ENCODE data around the gene CERS6.

CERS6 gene

DNA sequence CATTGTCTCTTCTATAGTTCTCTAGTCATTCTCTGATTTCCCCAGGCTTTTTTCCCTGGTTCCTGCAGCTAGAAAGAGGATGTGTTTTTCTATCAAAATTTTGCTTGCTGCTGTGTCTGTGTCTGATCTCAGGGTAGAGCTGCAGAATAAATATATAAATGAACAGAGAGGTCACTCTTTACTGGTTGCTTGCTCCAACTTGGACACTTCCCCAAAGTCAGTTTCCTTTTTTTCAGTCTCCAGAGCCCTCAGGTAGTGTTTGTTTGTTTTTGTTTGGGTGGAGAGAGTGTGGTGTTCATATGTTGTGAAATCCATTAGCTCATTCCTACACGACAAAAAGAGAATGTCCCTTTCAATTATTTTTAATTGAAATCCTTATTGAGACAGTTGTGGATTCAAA, 85.8 kb downstream of the CERS6 start:
- no peak overlapping the region for H3K4me3 ChIP-seq (ENCODE audit: low read length)
- H3K9me3 ChIP-seq (ENCODE audit: control insufficient read depth, low read length), result peaks cover 10% of the 10 kb centered on the region
- H3K27me3 ChIP-seq (replicated peaks; ENCODE audit: control insufficient read depth, insufficient read depth, low read length), result no peaks in the 10 kb centered on the region
- H3K36me3 ChIP-seq (ENCODE audit: control insufficient read depth, insufficient read depth, low read length, severe bottlenecking), result no peaks in the 10 kb centered on the region
- no peak for DNase-seq (ENCODE audit: low read depth)
- no peak overlapping the region for H3K9ac ChIP-seq (ENCODE audit: low read length)
- peaks cover 16% of the 10 kb centered on the region for H3K4me1 ChIP-seq (ENCODE audit: control insufficient read depth, insufficient read depth, low read length)

DNA sequence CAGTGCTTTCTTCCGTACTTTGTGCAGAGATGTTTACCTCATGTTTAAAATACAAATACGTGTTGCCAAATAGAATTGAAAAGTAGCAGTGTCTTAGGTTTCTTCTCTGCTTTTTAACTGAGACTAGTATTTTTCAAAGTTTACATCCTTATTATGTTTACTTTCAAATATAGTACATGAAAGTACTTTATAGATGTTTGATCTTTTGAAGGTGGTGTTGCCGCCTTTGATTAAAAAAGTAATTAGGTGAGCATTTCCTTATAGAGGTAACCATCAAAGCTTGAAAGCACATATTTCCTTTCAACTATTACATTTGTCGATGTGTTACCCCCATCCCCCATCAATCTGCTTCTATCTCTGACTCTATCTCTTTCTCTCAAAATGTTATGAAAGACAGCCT, 87.0 kb downstream of the CERS6 start:
- Histone ChIP-seq H3K9ac (ENCODE audit: low read length) (no peak overlapping the region), H3K9me3 (ENCODE audit: control insufficient read depth, low read length) (peaks cover 10% of the 10 kb centered on the region), H3K27me3 (replicated peaks; ENCODE audit: control insufficient read depth, insufficient read depth, low read length) (no peaks in the 10 kb centered on the region), H3K4me3 (ENCODE audit: low read length) (no peak overlapping the region), H3K4me1 (ENCODE audit: control insufficient read depth, insufficient read depth, low read length) (peaks cover 11% of the 10 kb centered on the region), H3K36me3 (ENCODE audit: control insufficient read depth, insufficient read depth, low read length, severe bottlenecking) (peaks cover 4% of the 10 kb centered on the region)
- DNase-seq (ENCODE audit: low read depth), result no peak

DNA sequence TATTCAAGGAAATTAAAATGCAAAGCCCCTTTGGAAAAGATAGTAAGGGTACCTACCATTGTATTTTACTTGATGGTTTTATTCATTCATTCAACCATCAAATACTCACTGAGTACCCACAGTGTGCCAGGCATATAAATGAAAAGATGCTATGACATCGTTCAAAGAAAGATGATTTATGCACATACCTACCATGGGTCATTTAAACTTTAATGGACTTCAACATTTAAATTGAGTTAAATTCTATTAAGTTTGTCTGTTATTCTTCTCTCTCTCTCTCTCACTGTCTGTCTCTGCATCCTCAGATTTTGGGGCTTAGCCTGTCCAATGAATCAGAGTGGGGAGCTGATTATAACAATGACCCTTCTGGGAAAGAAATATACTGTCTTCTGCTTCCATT, 87.9 kb downstream of the CERS6 start:
- no peak for DNase-seq (ENCODE audit: low read depth)
- Histone ChIP-seq H3K27me3 (replicated peaks; ENCODE audit: control insufficient read depth, insufficient read depth, low read length) (no peaks in the 10 kb centered on the region), H3K9ac (ENCODE audit: low read length) (no peak overlapping the region), H3K4me1 (ENCODE audit: control insufficient read depth, insufficient read depth, low read length) (peaks cover 8% of the 10 kb centered on the region), H3K36me3 (ENCODE audit: control insufficient read depth, insufficient read depth, low read length, severe bottlenecking) (peaks cover 4% of the 10 kb centered on the region), H3K4me3 (ENCODE audit: low read length) (no peak overlapping the region), H3K9me3 (ENCODE audit: control insufficient read depth, low read length) (peaks cover 10% of the 10 kb centered on the region)

DNA sequence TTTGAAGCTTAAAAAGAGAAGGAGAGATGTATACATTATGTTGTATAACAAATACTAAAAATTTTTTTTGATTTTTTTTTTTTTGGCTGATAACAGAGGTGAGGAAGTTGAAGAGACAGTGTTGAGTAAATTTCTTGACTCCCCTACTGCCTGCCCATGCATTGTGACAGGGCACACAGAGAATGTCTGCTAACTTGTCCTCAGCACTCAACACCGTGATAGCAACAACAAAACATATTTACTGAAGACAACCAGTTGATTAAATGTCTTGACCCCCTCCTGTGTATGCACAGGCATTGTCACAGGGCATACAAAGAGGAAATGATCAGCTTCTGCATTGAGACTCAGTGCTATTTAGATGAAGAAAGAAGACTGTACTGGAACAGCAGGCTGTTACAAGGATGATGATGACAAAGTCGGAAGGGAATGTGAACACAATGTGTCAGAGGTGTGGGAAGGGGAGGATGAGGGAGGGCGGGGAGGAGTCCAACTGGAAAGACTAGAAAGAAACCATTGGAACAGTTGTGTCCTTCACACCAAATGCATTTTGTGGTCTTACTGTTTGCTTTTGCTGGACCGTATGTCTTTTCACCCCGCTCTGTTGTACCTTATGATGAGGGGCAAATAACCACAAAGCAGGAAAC, 89.5 kb downstream of the CERS6 start:
- Histone ChIP-seq H3K4me3 (ENCODE audit: low read length) (no peak overlapping the region), H3K4me1 (ENCODE audit: control insufficient read depth, insufficient read depth, low read length) (peaks cover 8% of the 10 kb centered on the region), H3K27me3 (replicated peaks; ENCODE audit: control insufficient read depth, insufficient read depth, low read length) (no peaks in the 10 kb centered on the region), H3K36me3 (ENCODE audit: control insufficient read depth, insufficient read depth, low read length, severe bottlenecking) (peaks cover 4% of the 10 kb centered on the region), H3K9me3 (ENCODE audit: control insufficient read depth, low read length) (no peaks in the 10 kb centered on the region), H3K9ac (ENCODE audit: low read length) (no peak overlapping the region)
- peak; percentile 75 for DNase-seq (ENCODE audit: low read depth)

DNA sequence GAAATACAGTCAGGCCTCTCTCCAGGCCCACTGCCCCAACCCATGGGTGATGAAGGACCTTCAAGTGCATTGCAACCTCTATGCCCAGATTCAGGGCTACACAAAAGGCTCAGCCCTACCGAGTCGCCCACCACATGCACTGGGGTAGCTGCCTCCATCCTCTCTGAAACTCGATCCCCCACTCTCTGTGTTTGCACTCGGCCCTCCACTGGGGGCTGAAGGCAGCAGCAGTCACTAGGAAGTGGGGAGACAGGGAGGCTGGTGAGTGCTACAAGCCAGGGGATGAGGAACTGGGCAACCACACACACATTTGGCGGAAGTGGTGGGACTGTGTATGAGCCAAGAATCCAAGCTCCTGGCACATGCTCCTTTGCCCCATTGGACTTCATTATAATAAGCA, 94.6 kb downstream of the CERS6 start:
- H3K4me1 ChIP-seq (ENCODE audit: control insufficient read depth, insufficient read depth, low read length), result peaks cover 5% of the 10 kb centered on the region
- no peaks in the 10 kb centered on the region for H3K27me3 ChIP-seq (replicated peaks; ENCODE audit: control insufficient read depth, insufficient read depth, low read length)
- no peak overlapping the region for H3K9ac ChIP-seq (ENCODE audit: low read length)
- peaks cover 4% of the 10 kb centered on the region for H3K36me3 ChIP-seq (ENCODE audit: control insufficient read depth, insufficient read depth, low read length, severe bottlenecking)
- DNase-seq (ENCODE audit: low read depth), result no peak
- no peaks in the 10 kb centered on the region for H3K9me3 ChIP-seq (ENCODE audit: control insufficient read depth, low read length)
- H3K4me3 ChIP-seq (ENCODE audit: low read length), result no peak overlapping the region

DNA sequence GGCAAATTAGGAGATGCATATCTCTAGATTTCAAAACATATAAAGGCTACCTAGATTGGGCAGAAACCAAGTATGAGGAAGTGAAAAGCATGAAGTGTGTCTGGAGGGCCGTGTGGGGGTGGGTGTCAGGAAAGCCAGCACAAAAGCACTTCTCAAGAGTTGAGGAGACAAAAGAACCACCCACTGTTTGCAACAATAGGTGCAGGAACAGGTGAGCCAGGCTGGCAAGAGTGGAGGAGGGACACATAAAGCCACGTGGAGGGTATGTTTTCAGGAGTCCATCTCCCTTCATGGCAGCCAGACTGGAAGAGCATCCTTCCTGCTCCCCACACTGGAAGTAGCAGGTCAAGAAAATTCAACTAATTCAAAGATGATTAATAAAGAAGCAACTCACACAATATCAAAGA, 96.4 kb downstream of the CERS6 start:
- Histone ChIP-seq H3K9me3 (ENCODE audit: control insufficient read depth, low read length) (no peaks in the 10 kb centered on the region), H3K4me1 (ENCODE audit: control insufficient read depth, insufficient read depth, low read length) (no peaks in the 10 kb centered on the region), H3K9ac (ENCODE audit: low read length) (no peak overlapping the region), H3K4me3 (ENCODE audit: low read length) (no peak overlapping the region), H3K27me3 (replicated peaks; ENCODE audit: control insufficient read depth, insufficient read depth, low read length) (no peaks in the 10 kb centered on the region), H3K36me3 (ENCODE audit: control insufficient read depth, insufficient read depth, low read length, severe bottlenecking) (peaks cover 4% of the 10 kb centered on the region)
- no peak for DNase-seq (ENCODE audit: low read depth)

DNA sequence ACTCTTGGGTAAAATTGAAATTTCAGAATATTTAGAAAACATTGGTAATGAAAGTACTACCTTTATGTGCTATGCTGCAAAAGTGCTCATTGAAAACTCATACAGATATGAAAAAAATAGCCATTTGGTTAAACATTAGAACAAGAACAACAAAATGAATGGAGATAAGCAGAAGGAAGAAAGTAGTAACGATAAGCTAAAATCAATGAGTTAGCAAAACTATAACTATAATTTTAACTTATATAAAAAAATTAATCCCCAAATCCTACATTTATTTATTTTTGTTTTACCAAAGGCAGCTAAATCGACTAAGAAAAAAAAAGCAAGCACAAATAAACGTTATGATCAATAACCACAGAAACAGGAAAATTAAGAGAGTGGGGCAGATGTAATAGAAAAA, 99.2 kb downstream of the CERS6 start:
- no peaks in the 10 kb centered on the region for H3K36me3 ChIP-seq (ENCODE audit: control insufficient read depth, insufficient read depth, low read length, severe bottlenecking)
- peaks cover 4% of the 10 kb centered on the region for H3K4me1 ChIP-seq (ENCODE audit: control insufficient read depth, insufficient read depth, low read length)
- H3K9me3 ChIP-seq (ENCODE audit: control insufficient read depth, low read length), result no peaks in the 10 kb centered on the region
- no peak for DNase-seq (ENCODE audit: low read depth)
- H3K9ac ChIP-seq (ENCODE audit: low read length), result no peak overlapping the region
- no peak overlapping the region for H3K4me3 ChIP-seq (ENCODE audit: low read length)
- H3K27me3 ChIP-seq (replicated peaks; ENCODE audit: control insufficient read depth, insufficient read depth, low read length), result no peaks in the 10 kb centered on the region

DNA sequence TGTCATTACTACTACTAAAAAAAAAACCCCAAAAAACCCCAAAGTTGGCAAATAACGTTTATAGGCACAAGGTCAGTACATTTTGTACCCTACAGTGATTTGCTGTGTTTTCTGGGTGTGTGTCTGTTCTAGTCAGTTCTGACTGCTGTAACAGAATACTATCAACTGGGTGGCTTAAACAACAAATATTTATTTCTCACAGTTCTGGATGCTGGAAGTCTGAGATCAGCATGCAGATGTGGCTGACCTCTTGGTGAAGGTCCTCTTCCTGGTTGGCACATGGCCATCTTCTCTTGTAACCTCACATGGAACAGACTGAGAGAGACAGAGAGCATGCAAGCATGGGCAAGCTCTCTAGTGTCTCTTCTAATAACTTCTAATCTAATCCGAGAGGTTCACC, 103.1 kb downstream of the CERS6 start:
- no peak for DNase-seq (ENCODE audit: low read depth)
- H3K4me1 ChIP-seq (ENCODE audit: control insufficient read depth, insufficient read depth, low read length), result peaks cover 4% of the 10 kb centered on the region
- no peak overlapping the region for H3K9ac ChIP-seq (ENCODE audit: low read length)
- H3K27me3 ChIP-seq (replicated peaks; ENCODE audit: control insufficient read depth, insufficient read depth, low read length), result no peaks in the 10 kb centered on the region
- H3K4me3 ChIP-seq (ENCODE audit: low read length), result no peak overlapping the region
- no peaks in the 10 kb centered on the region for H3K36me3 ChIP-seq (ENCODE audit: control insufficient read depth, insufficient read depth, low read length, severe bottlenecking)
- no peaks in the 10 kb centered on the region for H3K9me3 ChIP-seq (ENCODE audit: control insufficient read depth, low read length)

DNA sequence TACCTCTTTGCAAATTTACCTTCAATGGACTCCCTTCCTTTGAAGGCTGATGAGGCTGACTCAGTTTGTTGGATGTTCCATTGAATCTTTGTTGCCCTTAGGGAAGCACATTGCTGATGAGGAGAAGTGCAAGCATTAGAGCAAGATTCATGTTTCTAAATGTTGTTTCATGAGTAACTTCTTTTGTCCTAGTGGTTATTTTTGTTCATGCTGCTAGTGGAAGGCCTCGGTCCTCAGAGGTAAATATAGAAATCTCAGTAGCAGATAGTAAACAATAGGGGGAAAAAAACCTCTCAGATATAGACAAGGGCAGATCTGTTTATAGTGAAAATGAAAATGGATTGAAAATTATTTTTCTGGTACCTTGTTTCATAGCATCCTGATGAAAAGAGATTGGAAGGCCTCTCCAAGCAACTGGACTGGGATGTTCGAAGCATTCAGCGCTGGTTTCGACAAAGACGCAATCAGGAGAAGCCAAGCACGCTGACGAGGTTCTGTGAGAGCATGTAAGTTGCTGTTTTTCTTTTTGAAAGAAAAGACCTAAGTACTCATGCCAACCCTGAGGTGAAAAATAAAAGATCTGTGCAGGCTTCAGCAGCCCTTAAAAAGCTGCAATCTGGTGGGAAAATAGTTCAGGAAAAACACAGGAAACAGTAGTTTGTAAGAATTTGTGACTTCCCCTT, 104.9 kb downstream of the CERS6 start:
- Histone ChIP-seq H3K27me3 (replicated peaks; ENCODE audit: control insufficient read depth, insufficient read depth, low read length) (no peaks in the 10 kb centered on the region), H3K36me3 (ENCODE audit: control insufficient read depth, insufficient read depth, low read length, severe bottlenecking) (no peaks in the 10 kb centered on the region), H3K9ac (ENCODE audit: low read length) (no peak overlapping the region), H3K4me1 (ENCODE audit: control insufficient read depth, insufficient read depth, low read length) (peaks cover 17% of the 10 kb centered on the region), H3K9me3 (ENCODE audit: control insufficient read depth, low read length) (no peaks in the 10 kb centered on the region), H3K4me3 (ENCODE audit: low read length) (no peak overlapping the region)
- DNase-seq (ENCODE audit: low read depth), result no peak

DNA sequence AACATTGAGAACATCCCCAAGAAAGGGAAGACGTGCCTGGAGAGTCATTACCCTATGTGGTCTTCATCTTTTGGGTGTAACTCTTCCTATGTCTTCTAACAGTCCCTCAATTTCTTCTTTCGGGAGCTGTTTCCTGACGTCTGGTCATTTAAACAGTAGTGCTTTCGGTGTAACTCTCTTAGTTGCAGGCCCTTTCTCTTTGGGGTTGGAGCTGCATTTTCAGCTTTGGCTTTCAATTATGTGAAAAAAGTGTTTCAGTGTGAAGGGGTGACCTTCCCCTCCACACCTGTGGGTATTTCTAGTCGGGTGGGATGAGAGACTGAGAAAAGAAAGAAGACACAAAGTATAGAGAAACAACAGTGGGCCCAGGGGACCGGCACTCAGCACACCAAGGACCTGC, 105.9 kb downstream of the CERS6 start:
- Histone ChIP-seq H3K4me3 (ENCODE audit: low read length) (no peak overlapping the region), H3K36me3 (ENCODE audit: control insufficient read depth, insufficient read depth, low read length, severe bottlenecking) (no peaks in the 10 kb centered on the region), H3K9me3 (ENCODE audit: control insufficient read depth, low read length) (no peaks in the 10 kb centered on the region)

DNA sequence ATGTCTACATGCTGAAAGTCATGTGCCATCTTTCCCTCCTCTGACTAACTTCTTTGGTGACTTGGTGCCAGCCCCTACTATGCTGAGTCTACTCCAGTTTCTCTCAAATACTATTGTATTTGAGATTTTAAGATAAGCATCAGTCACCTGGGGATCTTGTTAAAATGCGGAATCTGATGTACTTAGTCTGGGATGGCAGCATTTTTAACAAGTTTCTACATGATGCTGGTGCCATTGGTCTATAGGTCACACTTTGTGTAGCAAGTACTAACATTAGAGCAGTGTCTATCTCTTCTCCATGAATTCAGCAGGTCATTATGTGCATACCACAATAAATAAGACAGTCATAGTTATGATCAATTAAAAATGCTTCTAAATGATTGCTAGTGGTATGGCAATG, 106.9 kb downstream of the CERS6 start:
- Histone ChIP-seq H3K9ac (ENCODE audit: low read length) (no peak overlapping the region), H3K36me3 (ENCODE audit: control insufficient read depth, insufficient read depth, low read length, severe bottlenecking) (no peaks in the 10 kb centered on the region), H3K9me3 (ENCODE audit: control insufficient read depth, low read length) (no peaks in the 10 kb centered on the region), H3K4me1 (ENCODE audit: control insufficient read depth, insufficient read depth, low read length) (peaks cover 26% of the 10 kb centered on the region), H3K27me3 (replicated peaks; ENCODE audit: control insufficient read depth, insufficient read depth, low read length) (no peaks in the 10 kb centered on the region), H3K4me3 (ENCODE audit: low read length) (no peak overlapping the region)
- DNase-seq (ENCODE audit: low read depth), result no peak

More for the DNA sequence above, 105.9 kb downstream of the CERS6 start:
- H3K27me3 ChIP-seq (replicated peaks; ENCODE audit: control insufficient read depth, insufficient read depth, low read length), result no peaks in the 10 kb centered on the region
- no peak overlapping the region for H3K9ac ChIP-seq (ENCODE audit: low read length)
- peaks cover 18% of the 10 kb centered on the region for H3K4me1 ChIP-seq (ENCODE audit: control insufficient read depth, insufficient read depth, low read length)
- DNase-seq (ENCODE audit: low read depth), result no peak

DNA sequence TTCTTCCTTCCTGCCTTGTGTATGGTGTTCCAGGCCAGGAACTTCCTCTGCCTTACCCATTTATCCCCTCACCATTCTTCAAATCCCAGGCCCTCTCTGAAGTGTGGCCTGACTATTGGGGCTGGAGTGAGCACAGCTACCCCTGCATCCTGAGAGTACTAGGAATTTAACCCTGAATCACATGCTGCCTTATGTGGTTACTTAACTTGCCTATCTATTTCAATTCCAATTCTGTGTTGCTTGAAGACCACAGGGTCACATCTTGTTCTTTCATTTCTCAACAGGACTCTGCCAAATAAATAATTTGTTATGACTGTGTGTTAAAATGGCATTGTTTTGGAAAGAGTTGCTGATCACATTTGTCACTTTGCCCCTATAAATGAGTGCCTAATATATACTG, 108.6 kb downstream of the CERS6 start:
- no peak for DNase-seq (ENCODE audit: low read depth)
- Histone ChIP-seq H3K4me1 (ENCODE audit: control insufficient read depth, insufficient read depth, low read length) (peaks cover 26% of the 10 kb centered on the region), H3K36me3 (ENCODE audit: control insufficient read depth, insufficient read depth, low read length, severe bottlenecking) (no peaks in the 10 kb centered on the region), H3K27me3 (replicated peaks; ENCODE audit: control insufficient read depth, insufficient read depth, low read length) (no peaks in the 10 kb centered on the region), H3K9ac (ENCODE audit: low read length) (no peak overlapping the region), H3K4me3 (ENCODE audit: low read length) (no peak overlapping the region), H3K9me3 (ENCODE audit: control insufficient read depth, low read length) (no peaks in the 10 kb centered on the region)

Measured in adipocyte (in vitro differentiated cells).